K562 (cell line): ENCODE results near the gene TMEM158. TPM values are rescaled to one million over a fixed set of nuclear protein-coding genes. Genes with fewer than 3 reads are reported as not detected.

Experiments used
- NFIC ChIP-seq: fragments of 450-650 bp; IDR thresholded peaks from 2 replicates; pipeline ENCODE4 v1.6.1; 2017; ENCODE audit warnings: mild to moderate bottlenecking, inconsistent platforms
- polyA plus RNA-seq, 8 experiments: library from polyadenylated mRNA; depleted of rRNA in 4 of 8; stranded (reverse) in 5 of 8; unstranded in 3 of 8; fragments of >200 nt; fragmentation: Nextera tagmentation in 2 of 8; fragmentation: Illumina TruSeq in 1 of 8; extraction: Ambion mirVana in 2 of 8; extraction: Trizol in 1 of 8; gene quantifications; 2 replicates each; pipeline versions ENCODE4 v1.2.1 to v1.2.3, GENCODE V29; 2011 to 2014; ENCODE audit warnings: inconsistent platforms in 1 of 8, missing spikeins in 1 of 8
- total RNA-seq, 7 experiments: library from RNA; depleted of rRNA in 6 of 7; stranded (reverse); fragments of >200 nt in 6 of 7; fragmentation: Illumina TruSeq in 2 of 7; extraction: Trizol in 2 of 7; gene quantifications; 2 replicates each; pipeline versions ENCODE4 v1.2.1 to v1.2.3, GENCODE V29; 2011 to 2021; ENCODE audit warnings: low replicate concordance in 1 of 7
- TF ChIP-seq, protein P1 (sequence below), 2 experiments: fragments of 450-650 bp in 1 of 2; sonication (generic) in 1 of 2; formaldehyde crosslinking in 1 of 2; IDR thresholded peaks; 2 replicates each; pipeline versions ENCODE4 v1.7.1 to v1.9.0; 2016 to 2022; ENCODE audit warnings: inconsistent platforms in 1 of 2, mild to moderate bottlenecking in 1 of 2, missing genetic modification reagents in 1 of 2

TMEM158 gene
- total and polyA plus RNA-seq, 9 of the 15 experiments (the other 6 are each of a cell fraction or from before 2014, with no cell fraction given): 2.2 to 46.5 (median 8.4) TPM

DNA sequence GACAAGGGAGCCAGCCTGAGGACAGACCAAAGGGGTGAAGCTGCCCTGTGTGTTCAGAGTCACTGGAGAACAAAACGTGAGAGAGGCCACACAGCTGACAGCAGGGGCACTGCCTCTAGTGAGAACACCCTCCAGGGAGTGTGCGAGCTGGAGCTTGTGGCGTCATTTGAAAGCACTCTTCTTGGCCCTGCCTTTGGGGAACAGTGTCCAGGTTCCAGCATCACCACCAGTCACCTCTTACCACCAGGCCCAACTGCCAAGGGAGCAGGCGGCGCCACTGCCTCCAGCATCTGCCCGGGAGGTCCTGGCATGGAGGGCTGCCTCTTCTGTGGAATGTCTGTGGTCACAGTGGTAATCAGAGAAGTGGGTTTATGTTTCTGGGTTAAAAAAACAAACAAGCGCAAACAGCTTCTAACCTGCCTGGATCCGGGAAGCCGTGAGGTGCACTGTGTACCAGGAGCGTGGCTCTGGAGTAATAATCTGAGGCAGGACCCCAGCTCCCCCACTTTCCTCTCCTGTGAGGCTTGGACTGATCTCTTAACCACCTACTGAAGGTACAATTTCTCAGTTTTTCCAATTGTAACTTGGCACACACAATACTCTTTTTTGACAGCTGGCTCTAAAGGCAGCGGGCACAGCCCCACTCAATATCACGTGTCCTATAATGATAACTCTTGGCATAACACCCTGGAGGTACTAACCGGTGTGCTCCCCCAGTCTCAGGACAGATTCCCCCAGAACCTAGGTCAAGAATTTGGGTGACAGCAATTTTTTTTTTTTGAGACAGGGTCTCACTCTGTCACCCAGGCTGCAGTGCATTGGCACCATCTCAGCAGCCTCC lies 47.7 kb downstream of the TMEM158 start (continued):
- TF ChIP-seq, protein P1, sequence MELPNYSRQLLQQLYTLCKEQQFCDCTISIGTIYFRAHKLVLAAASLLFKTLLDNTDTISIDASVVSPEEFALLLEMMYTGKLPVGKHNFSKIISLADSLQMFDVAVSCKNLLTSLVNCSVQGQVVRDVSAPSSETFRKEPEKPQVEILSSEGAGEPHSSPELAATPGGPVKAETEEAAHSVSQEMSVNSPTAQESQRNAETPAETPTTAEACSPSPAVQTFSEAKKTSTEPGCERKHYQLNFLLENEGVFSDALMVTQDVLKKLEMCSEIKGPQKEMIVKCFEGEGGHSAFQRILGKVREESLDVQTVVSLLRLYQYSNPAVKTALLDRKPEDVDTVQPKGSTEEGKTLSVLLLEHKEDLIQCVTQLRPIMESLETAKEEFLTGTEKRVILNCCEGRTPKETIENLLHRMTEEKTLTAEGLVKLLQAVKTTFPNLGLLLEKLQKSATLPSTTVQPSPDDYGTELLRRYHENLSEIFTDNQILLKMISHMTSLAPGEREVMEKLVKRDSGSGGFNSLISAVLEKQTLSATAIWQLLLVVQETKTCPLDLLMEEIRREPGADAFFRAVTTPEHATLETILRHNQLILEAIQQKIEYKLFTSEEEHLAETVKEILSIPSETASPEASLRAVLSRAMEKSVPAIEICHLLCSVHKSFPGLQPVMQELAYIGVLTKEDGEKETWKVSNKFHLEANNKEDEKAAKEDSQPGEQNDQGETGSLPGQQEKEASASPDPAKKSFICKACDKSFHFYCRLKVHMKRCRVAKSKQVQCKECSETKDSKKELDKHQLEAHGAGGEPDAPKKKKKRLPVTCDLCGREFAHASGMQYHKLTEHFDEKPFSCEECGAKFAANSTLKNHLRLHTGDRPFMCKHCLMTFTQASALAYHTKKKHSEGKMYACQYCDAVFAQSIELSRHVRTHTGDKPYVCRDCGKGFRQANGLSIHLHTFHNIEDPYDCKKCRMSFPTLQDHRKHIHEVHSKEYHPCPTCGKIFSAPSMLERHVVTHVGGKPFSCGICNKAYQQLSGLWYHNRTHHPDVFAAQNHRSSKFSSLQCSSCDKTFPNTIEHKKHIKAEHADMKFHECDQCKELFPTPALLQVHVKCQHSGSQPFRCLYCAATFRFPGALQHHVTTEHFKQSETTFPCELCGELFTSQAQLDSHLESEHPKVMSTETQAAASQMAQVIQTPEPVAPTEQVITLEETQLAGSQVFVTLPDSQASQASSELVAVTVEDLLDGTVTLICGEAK (IDR thresholded peaks at IDR 0.05): no peak
- TF ChIP-seq, protein P1 (CRISPR knock-in tag; IDR thresholded peaks at IDR 0.05): no peak
- TF ChIP-seq NFIC: no peak
